Calu3 (cell line): ENCODE measurements around the gene SEMA3C. TPM values are rescaled to one million over a fixed set of nuclear protein-coding genes. Genes with fewer than 3 reads are reported as not detected.

Experiments used
- BruUV-seq: library from RNA; stranded (reverse); fragments of 400-500 nt; replicated peaks from 2 replicates; lab custom pipeline; 2021; lab: Mats Ljungman, UMichigan
- CTCF ChIA-PET: fragments of 300-600 bp; sonication (Branson Sonifier 250); formaldehyde crosslinking; loops from one replicate; lab custom pipeline; 2022; ENCODE audit warnings: antibody characterized with exemption; lab: Charles Lee
- DNase-seq: peaks from one replicate; pipeline ENCODE4 v3.0.0; 2022
- H3K27ac Mint-ChIP-seq: one replicate; pipeline ENCODE4 v1.8.0; 2022; ENCODE audit warnings: mixed read lengths; ENCODE audit not compliant: unreplicated experiment
- H3K27me3 Mint-ChIP-seq: one replicate; pipeline ENCODE4 v1.8.0; 2022; ENCODE audit warnings: mixed read lengths; ENCODE audit not compliant: unreplicated experiment
- H3K36me3 Mint-ChIP-seq: one replicate; pipeline ENCODE4 v1.8.0; 2022; ENCODE audit warnings: mild to moderate bottlenecking, moderate library complexity, mixed read lengths; ENCODE audit not compliant: insufficient read depth, unreplicated experiment
- H3K4me1 Mint-ChIP-seq: one replicate; pipeline ENCODE4 v1.8.0; 2022; ENCODE audit warnings: mild to moderate bottlenecking, low read depth, mixed read lengths; ENCODE audit not compliant: unreplicated experiment
- H3K4me3 Mint-ChIP-seq: one replicate; pipeline ENCODE4 v1.8.0; 2022; ENCODE audit warnings: mild to moderate bottlenecking, low read depth, moderate library complexity, mixed read lengths; ENCODE audit not compliant: unreplicated experiment
- H3K9me3 Mint-ChIP-seq: one replicate; pipeline ENCODE4 v1.8.0; 2022; ENCODE audit warnings: low read depth, mixed read lengths; ENCODE audit not compliant: unreplicated experiment
- intact Hi-C: fragments of 100-400 bp; cut with micrococcal nuclease; formaldehyde crosslinking; loops from one replicate; pipeline ENCODE4 v1.10.0; 2022; ENCODE audit not compliant: unreplicated experiment
- total RNA-seq: library from RNA; stranded (reverse); gene quantifications from 2 replicates; pipeline ENCODE4 v1.2.3, GENCODE V29; 2022
- TF ChIP-seq, protein P1 (sequence below): fragments of 200-600 bp; IDR thresholded peaks from one replicate; pipeline ENCODE4 v1.8.0; 2022; ENCODE audit warnings: antibody characterized with exemption; ENCODE audit not compliant: unreplicated experiment

SEMA3C gene
- total RNA-seq, 1 experiment from 2014 or later, result 67.7 TPM

DNA sequence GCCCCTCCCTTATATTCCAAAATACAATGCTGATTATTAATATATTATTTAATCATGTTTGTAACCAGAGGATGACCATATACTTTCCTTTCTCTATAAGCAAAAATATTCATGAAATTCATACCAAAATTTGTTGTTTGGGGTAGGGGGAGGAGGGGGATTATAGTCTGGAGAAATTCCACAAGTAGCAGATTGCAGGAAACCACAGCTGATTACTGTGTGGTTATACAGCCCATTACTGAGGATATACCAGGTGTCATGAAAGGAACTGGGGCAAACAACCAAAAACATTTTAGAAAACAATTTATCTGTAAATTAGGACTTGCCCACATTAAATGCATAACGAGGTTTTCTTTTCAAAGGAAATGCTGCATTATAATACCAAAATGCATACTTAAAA, 50.3 kb downstream of the SEMA3C start:
- CTCF ChIA-PET, result no interaction called here
- TF ChIP-seq, protein P1, sequence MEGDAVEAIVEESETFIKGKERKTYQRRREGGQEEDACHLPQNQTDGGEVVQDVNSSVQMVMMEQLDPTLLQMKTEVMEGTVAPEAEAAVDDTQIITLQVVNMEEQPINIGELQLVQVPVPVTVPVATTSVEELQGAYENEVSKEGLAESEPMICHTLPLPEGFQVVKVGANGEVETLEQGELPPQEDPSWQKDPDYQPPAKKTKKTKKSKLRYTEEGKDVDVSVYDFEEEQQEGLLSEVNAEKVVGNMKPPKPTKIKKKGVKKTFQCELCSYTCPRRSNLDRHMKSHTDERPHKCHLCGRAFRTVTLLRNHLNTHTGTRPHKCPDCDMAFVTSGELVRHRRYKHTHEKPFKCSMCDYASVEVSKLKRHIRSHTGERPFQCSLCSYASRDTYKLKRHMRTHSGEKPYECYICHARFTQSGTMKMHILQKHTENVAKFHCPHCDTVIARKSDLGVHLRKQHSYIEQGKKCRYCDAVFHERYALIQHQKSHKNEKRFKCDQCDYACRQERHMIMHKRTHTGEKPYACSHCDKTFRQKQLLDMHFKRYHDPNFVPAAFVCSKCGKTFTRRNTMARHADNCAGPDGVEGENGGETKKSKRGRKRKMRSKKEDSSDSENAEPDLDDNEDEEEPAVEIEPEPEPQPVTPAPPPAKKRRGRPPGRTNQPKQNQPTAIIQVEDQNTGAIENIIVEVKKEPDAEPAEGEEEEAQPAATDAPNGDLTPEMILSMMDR, result no peak
- H3K27me3 Mint-ChIP-seq, result no peaks in the 10 kb centered on the region

DNA sequence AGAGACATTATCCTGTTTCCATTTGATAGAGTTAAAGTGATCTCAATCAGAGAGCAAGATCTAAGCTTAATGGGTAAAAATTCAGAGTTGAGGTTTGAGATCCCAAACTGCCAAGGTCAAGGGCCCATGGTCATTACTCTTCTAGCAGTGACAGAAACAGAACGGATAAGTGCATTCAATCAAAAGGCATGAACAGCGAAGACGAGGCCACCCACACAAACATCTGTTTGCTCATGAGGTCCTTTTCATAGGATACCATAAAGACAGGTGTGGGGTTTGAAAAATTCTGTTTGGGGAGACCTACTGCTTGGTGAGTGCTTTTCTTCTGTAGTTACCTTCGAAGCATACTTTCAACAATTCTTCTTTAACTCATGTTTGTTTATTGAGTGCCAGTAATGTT, 58.3 kb downstream of the SEMA3C start:
- TF ChIP-seq, protein P1, result no peak
- Mint-ChIP-seq H3K4me3 (no peak overlapping the region), H3K9me3 (peaks cover 4% of the 10 kb centered on the region), H3K27ac (no peak overlapping the region), H3K27me3 (no peaks in the 10 kb centered on the region), H3K36me3 (no peaks in the 10 kb centered on the region), H3K4me1 (peaks cover 12% of the 10 kb centered on the region)
- intact Hi-C loops, result no loop called here
- no peak for DNase-seq
- CTCF ChIA-PET, result no interaction called here
- BruUV-seq, result no TSS peak

More for the DNA sequence above, 50.3 kb downstream of the SEMA3C start:
- Mint-ChIP-seq H3K36me3 (no peaks in the 10 kb centered on the region), H3K27ac (no peak overlapping the region), H3K4me3 (no peak overlapping the region), H3K9me3 (no peaks in the 10 kb centered on the region), H3K4me1 (peaks cover 21% of the 10 kb centered on the region)
- intact Hi-C loops, result no loop called here
- no peak for DNase-seq
- BruUV-seq, result no TSS peak

DNA sequence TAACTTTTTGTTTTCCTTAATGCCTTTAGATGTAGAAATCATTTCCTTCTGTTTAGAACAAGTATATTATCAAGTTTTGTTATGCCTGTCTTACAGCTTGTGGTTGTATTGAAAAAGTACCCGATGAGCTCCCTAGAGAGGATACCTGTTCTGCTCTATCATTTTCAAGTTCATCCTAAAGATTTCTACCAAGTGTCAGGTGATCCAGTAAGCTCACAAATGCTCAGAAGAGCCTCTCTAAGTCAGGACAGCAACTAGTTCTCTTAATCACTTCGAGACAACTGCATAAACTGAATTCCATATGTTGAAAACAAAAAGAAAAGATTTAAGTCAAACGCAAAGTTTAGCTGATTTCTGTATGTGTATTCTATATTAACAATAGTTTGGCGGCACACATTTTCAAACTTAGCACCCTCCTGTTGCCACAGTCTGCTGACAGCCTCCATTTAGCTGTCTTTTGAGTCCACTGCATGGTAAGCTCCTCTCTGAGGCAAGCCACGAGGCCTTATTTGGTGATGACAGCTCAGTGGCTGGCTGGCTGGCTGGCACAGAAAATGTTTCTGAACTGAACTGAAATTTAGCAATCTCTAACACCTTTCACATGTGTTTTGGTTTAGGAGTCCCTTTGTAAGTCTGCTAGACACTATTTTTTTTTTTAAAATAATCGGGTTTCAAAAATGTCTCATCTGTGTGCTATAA, 59.4 kb downstream of the SEMA3C start:
- Mint-ChIP-seq H3K27ac (peak overlapping the region; percentile 54), H3K27me3 (no peaks in the 10 kb centered on the region), H3K36me3 (no peaks in the 10 kb centered on the region), H3K9me3 (peaks cover 4% of the 10 kb centered on the region), H3K4me1 (peaks cover 12% of the 10 kb centered on the region), H3K4me3 (no peak overlapping the region)
- TF ChIP-seq, protein P1, result no peak
- CTCF ChIA-PET, result no interaction called here
- no peak for DNase-seq
- BruUV-seq, result no TSS peak
- intact Hi-C loops, result no loop called here

DNA sequence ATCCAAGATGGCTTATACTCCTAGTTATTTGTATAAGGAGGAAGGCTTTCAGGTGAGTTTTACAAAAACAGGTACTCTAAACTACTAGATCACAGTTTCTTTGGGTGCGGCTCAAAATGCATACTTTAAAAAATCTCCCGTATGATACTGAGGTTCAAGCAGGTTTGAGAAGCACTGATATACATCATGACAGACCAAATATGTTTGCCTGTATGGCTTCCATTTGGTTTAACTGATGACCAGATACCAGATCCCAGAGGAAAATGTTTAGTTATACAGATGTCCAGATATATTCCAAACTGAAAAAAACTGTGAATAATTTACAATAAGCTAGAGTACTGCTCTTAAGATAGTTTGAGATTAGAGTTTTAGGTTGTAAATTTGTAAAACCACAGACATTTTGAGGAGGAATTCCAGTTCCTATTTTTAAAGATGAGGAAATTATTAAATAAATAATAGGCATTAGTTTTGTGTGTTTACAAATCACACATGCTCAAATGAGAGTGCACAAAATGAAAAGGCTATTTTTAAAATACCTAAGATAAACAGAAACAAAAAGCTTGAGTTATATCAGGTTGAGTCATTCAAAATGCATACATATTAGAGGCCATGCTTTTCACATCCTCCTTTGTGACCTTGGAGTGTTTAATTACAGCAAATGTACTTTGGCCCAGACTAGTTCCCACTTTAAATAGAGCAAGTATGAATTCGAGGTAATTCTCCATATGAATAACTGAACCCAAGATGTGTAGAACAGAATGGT, 60.5 kb downstream of the SEMA3C start:
- CTCF ChIA-PET, result no interaction called here
- Mint-ChIP-seq H3K27me3 (no peaks in the 10 kb centered on the region), H3K27ac (peak overlapping the region; percentile 54), H3K4me3 (no peak overlapping the region), H3K9me3 (peaks cover 4% of the 10 kb centered on the region), H3K36me3 (no peaks in the 10 kb centered on the region), H3K4me1 (peaks cover 12% of the 10 kb centered on the region)
- TF ChIP-seq, protein P1, result no peak
- no peak for DNase-seq
- intact Hi-C loops, result no loop called here
- BruUV-seq, result no TSS peak
